GM19438 (cell line): ENCODE results near the gene TANK.

Experiments
- ATAC-seq: cut with Tn5 transposase; IDR thresholded peaks from one replicate; pipeline ENCODE4 v1.9.1; 2021; ENCODE audit warnings: low read depth; ENCODE audit not compliant: unreplicated experiment

The TANK gene, protein sequence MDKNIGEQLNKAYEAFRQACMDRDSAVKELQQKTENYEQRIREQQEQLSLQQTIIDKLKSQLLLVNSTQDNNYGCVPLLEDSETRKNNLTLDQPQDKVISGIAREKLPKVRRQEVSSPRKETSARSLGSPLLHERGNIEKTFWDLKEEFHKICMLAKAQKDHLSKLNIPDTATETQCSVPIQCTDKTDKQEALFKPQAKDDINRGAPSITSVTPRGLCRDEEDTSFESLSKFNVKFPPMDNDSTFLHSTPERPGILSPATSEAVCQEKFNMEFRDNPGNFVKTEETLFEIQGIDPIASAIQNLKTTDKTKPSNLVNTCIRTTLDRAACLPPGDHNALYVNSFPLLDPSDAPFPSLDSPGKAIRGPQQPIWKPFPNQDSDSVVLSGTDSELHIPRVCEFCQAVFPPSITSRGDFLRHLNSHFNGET

DNA sequence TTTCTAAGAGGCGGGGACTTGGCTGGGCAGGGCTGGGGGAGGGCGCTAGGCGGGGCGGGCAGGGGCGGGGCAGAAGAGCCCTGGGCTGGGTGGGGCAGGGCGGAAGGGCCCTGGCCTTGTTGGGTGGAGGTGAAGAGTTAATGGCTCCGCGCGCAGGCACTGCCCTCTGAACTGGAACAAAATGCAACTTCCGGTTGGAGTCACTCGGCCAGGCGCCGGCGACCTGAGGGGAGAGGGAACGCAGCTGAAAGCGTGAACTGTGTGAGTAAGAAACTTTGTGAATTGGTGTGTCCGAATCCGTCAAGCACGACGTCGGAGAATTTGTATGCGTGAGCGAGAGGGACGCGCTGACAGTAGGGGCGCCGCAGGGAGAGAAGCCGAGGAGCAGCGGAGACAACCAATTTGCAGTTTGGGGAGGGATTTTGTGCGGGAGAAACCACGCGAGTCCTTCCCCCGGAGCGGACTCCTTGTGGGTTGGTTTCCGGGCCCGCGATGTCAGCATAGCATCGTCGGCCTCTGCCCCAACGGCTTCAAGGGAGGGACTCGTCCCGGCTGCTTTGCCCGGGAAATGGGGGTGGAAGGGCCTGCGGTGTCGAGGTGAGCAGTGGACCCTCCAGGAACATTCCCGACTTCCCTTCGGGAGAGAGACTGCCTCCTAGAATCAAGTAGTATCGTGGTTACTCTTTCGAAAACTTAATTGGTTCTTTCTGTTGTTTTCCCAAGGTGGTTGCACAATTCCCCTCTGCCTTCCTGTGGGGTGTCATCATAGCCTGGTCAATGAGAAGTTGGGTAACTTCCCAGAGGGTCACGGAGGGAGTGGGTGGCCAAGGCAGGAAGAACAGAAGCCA is at the start of gene TANK:
TSS of gene TANK (plus strand) at position 203 of the 848 bp plus-strand sequence. CDS start 19,235 bp downstream, outside the sequence.
- peak; percentile 83 for ATAC-seq

- no peak for ATAC-seq
These were observed 48.7 kb upstream of the TANK start for GRCh38 chr2:161111531-161111930.

DNA sequence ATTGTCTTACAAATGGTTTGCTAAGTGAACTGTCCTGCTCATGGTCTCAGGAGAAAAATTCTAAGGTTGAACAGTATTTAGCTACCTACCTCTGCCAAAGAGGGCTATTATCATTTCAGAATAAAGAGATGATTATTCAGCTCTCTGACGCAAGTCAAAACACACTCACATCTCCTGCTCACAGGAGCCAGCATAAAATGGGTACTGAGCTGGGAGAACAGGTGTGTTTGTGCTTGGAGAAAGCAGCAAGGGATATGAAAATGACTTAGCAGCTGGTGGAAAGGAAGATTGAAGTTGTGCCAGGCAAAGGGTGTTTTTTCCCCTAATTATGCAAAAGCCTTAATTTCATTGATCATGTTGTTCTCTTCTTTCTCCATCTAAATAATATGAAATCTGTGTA is 47.3 kb upstream of the TANK start:
- ATAC-seq = no peak

DNA sequence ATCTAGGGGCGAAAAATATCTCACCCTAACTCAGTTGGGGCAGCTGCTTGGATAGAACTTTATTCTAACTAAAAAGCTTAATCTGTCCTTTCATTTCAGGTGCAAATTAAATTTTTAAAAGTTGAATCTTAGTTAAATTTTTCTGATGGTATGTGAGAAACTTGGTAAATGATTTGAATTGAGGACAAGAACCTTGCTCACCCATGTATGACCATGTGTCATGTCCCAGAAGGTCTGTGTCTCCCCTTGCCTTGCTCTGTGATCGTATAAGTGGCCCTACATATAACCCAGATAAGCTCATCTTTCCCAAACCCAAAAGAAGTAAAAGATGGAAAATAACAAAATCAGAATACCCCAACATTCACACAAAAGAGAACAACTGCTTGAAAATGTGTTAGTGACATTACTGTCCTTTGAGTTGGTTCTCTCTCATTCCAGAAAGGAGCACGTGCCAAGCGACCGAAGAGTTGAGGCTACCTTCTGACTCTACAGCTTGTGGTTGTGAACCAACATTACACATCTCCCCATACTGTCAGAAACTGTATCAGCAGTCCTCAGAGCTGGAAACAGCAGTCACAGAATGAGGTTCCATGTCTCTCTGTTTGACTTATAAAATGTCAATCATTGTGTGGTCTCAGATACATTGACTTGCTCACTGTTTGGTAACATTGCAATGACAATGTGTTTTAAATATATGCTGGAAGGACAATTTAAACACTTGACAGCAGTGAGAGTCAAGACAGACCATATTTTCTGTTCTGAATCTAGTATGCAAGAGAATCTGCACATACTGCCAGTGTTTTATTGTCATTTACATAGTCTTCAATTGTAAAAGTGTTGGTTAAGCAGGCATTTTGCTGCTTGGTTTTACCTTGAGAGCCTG is 46.3 kb upstream of the TANK start:
- no peak for ATAC-seq

- no peak for ATAC-seq
These were observed 45.0 kb upstream of the TANK start for GRCh38 chr2:161115205-161115604.

DNA sequence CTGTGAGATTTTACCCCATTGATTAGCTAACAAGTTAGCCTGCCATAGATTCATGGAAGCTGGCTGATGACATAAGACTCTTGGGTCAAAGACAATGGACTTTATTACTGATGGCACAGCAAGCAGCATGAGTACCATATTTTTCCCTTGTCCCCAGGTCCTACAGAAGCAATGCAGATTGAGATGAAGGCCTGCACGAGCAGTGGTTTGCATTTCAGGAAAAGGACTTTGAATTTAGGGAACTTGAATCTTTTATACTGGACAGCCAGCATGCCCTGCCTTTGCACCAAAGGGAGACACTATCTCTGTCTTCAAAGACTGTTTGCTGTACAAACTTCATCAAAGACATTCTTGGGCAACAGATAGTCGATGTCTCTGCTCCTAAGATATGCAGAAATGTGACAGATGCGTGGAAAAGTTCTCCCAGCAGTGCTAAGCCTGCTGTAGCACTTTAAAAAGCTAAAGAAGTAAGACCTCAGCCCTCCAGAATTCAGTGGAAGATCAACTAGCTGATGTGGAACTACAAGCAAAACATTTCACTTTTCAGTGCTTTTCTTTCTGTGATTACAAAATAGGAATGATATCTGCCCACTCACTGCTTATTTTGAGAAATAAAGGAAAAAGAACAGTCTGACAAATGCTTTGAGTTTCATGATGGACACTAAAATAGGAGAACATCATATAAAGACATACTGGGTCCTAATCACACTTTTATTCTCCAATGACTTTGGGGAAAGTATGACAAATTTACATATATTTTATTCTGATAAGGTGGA is 44.4 kb upstream of the TANK start:
- no peak for ATAC-seq

DNA sequence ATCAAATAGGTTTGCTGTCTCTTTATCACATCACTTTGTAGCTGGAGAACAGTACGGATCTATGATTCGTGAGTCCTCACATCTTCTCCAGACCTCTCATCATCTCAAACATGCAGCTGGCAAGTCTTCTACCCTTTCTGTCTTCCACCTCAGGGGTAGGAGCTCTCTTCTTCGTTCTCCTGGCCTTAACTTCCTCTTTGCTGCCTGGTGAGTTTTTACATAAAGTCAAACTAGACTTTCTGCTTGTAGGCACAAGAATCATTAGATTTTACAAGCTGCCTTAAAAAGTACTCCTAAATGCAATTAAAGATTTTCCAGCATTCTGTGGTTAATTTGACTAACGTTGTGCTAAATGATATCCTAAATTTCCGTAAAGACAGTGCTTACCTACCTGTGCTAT is 43.7 kb upstream of the TANK start:
- ATAC-seq = no peak

DNA sequence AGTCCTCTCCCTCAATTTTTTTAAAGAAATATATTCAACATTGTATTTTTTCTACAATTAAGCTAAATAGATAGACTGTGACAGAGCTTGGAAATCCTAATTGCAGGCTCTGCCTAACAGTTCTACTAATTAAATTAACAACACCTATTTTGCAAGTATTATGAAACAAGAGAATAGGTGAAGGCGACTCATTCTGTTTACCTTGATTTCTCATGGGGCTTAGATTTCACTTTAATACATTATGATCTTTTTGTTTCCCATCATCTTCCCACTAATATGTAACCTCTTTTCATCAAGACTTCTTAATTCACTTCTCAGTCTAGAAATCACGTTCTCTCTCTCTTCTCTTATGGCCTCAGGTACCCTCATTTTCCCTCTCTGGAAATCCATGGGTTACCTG is 42.7 kb upstream of the TANK start:
- no peak for ATAC-seq

GRCh38 chr2:161118722-161119121 is 41.5 kb upstream of the TANK start:
- peak; percentile 46 for ATAC-seq

DNA sequence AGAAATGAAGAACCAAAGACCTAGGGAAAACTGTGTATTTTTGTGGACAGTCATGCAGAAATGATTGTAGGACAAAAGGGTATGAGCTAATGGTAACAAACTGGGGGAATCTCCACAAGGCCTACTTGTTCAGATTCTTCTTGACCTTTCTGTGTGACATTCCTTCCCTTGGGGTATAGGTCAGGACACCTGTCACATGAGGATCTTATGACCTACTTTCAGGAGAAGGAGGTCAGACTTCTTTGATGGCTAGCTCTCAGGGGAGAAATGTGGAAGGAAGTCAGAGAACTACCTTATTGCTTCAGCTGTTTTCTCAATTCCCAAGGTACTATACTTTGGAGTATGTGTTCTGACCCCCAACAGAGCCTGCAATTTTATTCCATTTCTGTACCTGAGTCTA is 40.7 kb upstream of the TANK start:
- ATAC-seq = no peak

- no peak for ATAC-seq
These were observed 39.5 kb upstream of the TANK start for GRCh38 chr2:161120775-161121174.

GRCh38 chr2:161121622-161122021 is 38.6 kb upstream of the TANK start:
- no peak for ATAC-seq

DNA sequence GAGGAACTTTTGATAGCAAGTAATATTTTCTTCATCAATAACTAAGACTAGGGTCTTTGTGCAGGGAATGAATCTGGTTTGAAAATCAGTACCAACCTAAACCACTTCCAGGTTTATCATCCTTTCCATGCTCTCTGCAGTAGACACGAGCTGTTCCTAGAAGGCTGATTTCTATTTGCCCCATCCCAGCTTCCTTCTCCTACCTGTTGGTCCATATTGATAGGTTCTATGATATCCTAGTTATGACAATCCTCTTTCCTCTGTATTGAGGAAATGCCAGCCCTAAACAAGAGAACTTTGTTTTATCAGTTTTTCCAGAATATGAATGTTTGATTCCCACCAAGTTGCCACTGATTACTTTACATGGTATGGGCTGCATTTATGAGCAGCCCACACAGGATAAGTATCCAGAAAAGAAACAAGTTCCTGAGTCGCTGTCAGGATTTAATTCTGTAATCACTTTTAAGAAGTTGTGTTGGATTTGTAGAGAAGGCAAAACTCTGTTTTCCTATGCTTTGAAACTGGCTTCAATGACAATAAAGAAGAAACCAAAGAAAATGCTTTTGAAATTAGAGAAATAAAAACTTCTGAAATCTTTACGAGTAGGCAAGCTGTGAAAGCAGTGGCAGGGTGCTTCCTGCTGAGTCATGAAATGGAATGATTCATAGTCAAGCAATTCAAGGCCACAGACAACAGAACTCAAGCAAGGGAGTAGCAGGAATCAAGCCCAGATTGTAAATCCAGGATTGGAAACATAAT is 37.3 kb upstream of the TANK start:
- peak; percentile 58 for ATAC-seq

GRCh38 chr2:161123531-161124030 is 36.6 kb upstream of the TANK start:
- no peak for ATAC-seq

DNA sequence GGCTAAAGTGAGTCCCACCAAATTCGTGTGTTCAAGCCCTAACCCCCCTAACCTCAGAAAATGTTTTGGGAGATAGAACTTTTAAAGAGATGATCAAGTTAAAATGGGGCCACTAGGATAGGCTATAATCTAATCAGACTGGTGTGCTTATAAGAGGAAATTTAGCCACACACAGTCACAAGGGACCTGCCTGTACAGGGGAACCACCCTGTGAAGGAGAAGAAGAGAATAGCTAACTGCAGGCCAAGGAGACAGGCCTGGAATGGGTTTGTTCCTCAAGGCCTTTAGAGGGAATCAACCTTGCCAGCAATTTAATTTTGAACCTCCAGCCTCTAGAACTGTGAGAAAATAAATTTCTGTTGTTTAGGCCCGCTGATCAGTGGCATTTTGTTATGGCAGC is 36.0 kb upstream of the TANK start:
- ATAC-seq = no peak

DNA sequence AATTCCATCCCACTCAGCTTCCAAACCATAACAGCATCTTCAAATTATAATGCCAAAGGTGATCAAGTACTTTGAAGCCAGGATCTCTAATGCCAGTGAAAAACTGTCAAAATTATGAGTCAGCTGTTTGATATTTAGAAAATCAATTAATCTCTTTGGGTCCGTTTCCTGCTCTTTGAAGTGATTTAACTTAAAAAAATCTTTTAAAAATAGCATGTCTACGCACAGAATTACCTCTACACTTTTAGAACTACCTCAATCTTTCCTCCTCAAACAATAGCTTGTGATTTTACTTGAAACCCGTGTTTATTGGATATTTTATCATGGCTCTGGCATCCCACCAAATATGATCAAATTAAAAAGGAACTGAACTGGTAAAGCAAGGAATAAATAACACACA is 31.3 kb upstream of the TANK start:
- ATAC-seq = no peak

DNA sequence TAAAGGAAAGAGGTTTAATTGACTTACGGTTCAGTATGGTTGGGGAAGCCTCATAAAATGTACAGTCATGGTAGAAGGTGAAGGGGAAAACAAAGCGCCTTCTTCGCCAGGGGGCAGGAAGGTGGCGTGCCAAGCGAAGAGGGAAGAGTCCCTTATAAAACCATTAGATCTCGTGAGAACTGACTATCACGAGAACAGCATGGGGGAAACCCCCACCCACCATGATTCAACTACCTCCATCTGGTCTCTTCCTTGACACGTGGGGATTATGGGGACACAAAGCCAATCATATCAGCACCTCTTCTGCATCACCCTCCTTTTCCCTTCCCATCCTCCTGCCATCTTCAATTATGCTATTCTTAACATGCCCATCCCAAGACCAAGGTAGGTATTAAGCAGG is 29.9 kb upstream of the TANK start:
- no peak for ATAC-seq

- ATAC-seq = no peak
These were observed 29.1 kb upstream of the TANK start for GRCh38 chr2:161131074-161131680.

GRCh38 chr2:161131804-161132203 is 28.4 kb upstream of the TANK start:
- no peak for ATAC-seq
